Hepatocyte (in vitro differentiated cells): ENCODE data around the gene CHD5. TPM values are rescaled to one million over a fixed set of nuclear protein-coding genes. Genes with fewer than 3 reads are reported as not detected.

Source experiments
- DNase-seq: peaks from one replicate; pipeline ENCODE4 v3.0.0-alpha.2; 2016; ENCODE audit warnings: low spot score
- H2AFZ ChIP-seq: fragments of 200-600 bp; sonication (generic); 2 replicates; pipeline ENCODE4 v1.6.0; 2016; ENCODE audit warnings: antibody characterized with exemption, mild to moderate bottlenecking
- H3K27ac ChIP-seq: fragments of 200-600 bp; sonication (generic); 2 replicates; pipeline ENCODE4 v1.5.1; 2016; ENCODE audit warnings: mild to moderate bottlenecking
- H3K27me3 ChIP-seq: fragments of 200-600 bp; sonication (generic); 2 replicates; pipeline ENCODE4 v1.6.1; 2016
- H3K36me3 ChIP-seq: fragments of 200-600 bp; sonication (generic); replicated peaks from 2 replicates; pipeline ENCODE4 v1.5.1; 2016; ENCODE audit warnings: low read depth; ENCODE audit not compliant: insufficient read depth
- H3K4me1 ChIP-seq: fragments of 200-600 bp; sonication (generic); 2 replicates; pipeline ENCODE4 v1.5.1; 2016; ENCODE audit warnings: mild to moderate bottlenecking, moderate library complexity; ENCODE audit not compliant: insufficient read depth
- H3K4me2 ChIP-seq: fragments of 200-600 bp; sonication (generic); 2 replicates; pipeline ENCODE4 v1.6.0; 2016
- H3K4me3 ChIP-seq: fragments of 200-600 bp; sonication (generic); 2 replicates; pipeline ENCODE4 v1.5.1; 2016; ENCODE audit warnings: mild to moderate bottlenecking
- H3K79me2 ChIP-seq: fragments of 200-600 bp; sonication (generic); 2 replicates; pipeline ENCODE4 v1.6.0; 2017; ENCODE audit warnings: mild to moderate bottlenecking
- H3K9me2 ChIP-seq: fragments of 200-600 bp; sonication (generic); replicated peaks from 2 replicates; pipeline ENCODE4 v1.6.0; 2017; ENCODE audit warnings: mild to moderate bottlenecking; ENCODE audit not compliant: insufficient read depth
- H3K9me3 ChIP-seq: fragments of 200-600 bp; sonication (generic); 2 replicates; pipeline ENCODE4 v1.5.1; 2016; ENCODE audit warnings: low read depth, mild to moderate bottlenecking
- H4K20me1 ChIP-seq: fragments of 200-600 bp; sonication (generic); 2 replicates; pipeline ENCODE4 v1.6.0; 2016; ENCODE audit warnings: mild to moderate bottlenecking; ENCODE audit not compliant: insufficient read depth, poor library complexity, severe bottlenecking
- CTCF ChIP-seq: fragments of 200-600 bp; sonication (generic); IDR thresholded peaks from 2 replicates; pipeline ENCODE4 v1.5.1; 2016; ENCODE audit warnings: antibody characterized with exemption, mild to moderate bottlenecking; ENCODE audit not compliant: poor library complexity
- EZH2 ChIP-seq: fragments of 200-600 bp; sonication (generic); IDR thresholded peaks from 2 replicates; pipeline ENCODE4 v1.6.1; 2016; ENCODE audit warnings: antibody characterized with exemption, mild to moderate bottlenecking, borderline replicate concordance
- EZH2phosphoT487 ChIP-seq: fragments of 200-600 bp; sonication (generic); IDR thresholded peaks from one replicate; pipeline ENCODE4 v1.6.1; 2018; ENCODE audit warnings: antibody characterized with exemption, mild to moderate bottlenecking, low read depth, moderate library complexity; ENCODE audit not compliant: unreplicated experiment, severe bottlenecking
- WGBS: methylation state at CpG from one replicate; pipeline ENCODE4 v1.1.6; 2016; ENCODE audit warnings: low lambda C conversion rate; ENCODE audit errors: missing lambda C conversion rate; 5-methylcytosine and 5-hydroxymethylcytosine counted together
- polyA plus RNA-seq: library from polyadenylated mRNA; unstranded; fragments of >200 nt; fragmentation: Nextera tagmentation; extraction: Ambion mirVana; gene quantifications from 2 replicates; pipeline ENCODE4 v1.2.1, GENCODE V29; 2016
- total RNA-seq: library from RNA; depleted of rRNA; stranded (reverse); fragments of >200 nt; gene quantifications from 2 replicates; pipeline ENCODE4 v1.2.3, GENCODE V29; 2014

CHD5 gene
- total and polyA plus RNA-seq, 2 experiments from 2014 or later: 0.13 TPM; not detected in 1

- no peaks in the 10 kb centered on the region for H4K20me1 ChIP-seq
- H3K9me2 ChIP-seq: no peaks in the 10 kb centered on the region
- peaks cover 6% of the 10 kb centered on the region for H3K4me1 ChIP-seq
- H2AFZ ChIP-seq: no peak overlapping the region
- no peak overlapping the region for H3K27ac ChIP-seq
- WGBS: 96% methylated on average over 5 of the region's 6 CpGs
- H3K4me2 ChIP-seq: no peak overlapping the region
- H3K79me2 ChIP-seq: no peaks in the 10 kb centered on the region
- no peak for DNase-seq
- H3K4me3 ChIP-seq: no peak overlapping the region
- H3K36me3 ChIP-seq: no peaks in the 10 kb centered on the region
- H3K9me3 ChIP-seq: no peaks in the 10 kb centered on the region
- peaks cover 39% of the 10 kb centered on the region for H3K27me3 ChIP-seq
- TF ChIP-seq EZH2phosphoT487 (no peak), CTCF (no peak), EZH2 (no peak)
These were observed 4.7 kb downstream of the CHD5 start for GRCh38 chr1:6175411-6175828.

DNA sequence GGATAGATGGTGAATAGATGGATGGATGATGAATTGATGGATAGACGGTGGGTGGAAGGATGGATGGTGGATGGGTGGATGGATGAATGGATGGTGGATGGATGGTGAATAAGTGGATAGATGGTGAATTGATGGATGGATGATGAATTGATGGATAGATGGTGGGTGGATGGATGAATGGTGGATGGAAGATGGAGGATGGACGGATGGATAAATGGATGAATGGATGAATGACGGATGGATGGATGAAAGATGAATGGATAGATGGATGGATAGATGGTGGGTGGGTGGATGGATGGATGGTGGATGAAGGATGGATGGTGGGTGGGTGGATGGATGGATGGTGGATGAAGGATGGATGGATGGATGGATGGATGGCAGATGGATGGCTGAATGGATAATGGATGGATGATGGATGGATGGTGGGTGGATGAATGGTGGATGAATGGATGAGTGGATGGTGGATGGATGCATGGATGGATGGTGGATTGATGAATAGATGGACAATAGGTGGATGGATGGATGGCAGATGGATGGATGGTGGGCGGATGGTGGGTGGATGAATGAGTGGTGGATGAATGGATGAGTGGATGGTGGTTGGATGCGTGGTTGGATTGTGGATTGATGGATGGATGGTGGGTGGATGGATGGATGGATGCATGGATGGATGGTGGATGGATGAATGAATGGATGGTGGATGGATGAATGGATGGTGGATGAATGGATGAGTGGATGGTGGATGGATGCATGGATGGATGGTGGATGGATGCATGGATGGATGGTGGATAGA lies 5.3 kb downstream of the CHD5 start:
- H3K4me2 ChIP-seq: no peak overlapping the region
- H3K4me3 ChIP-seq: no peak overlapping the region
- H3K9me2 ChIP-seq: no peaks in the 10 kb centered on the region
- H3K79me2 ChIP-seq: no peaks in the 10 kb centered on the region
- H3K27me3 ChIP-seq: peaks cover 37% of the 10 kb centered on the region
- peaks cover 6% of the 10 kb centered on the region for H3K4me1 ChIP-seq
- TF ChIP-seq EZH2: no peak
- TF ChIP-seq CTCF: no peak
- TF ChIP-seq EZH2phosphoT487: no peak
- no peak overlapping the region for H2AFZ ChIP-seq
- no peak for DNase-seq
- no peak overlapping the region for H3K27ac ChIP-seq
- H4K20me1 ChIP-seq: no peaks in the 10 kb centered on the region
- 98% methylated on average over 5 of the region's 5 CpGs for WGBS
- H3K9me3 ChIP-seq: no peaks in the 10 kb centered on the region
- no peaks in the 10 kb centered on the region for H3K36me3 ChIP-seq

DNA sequence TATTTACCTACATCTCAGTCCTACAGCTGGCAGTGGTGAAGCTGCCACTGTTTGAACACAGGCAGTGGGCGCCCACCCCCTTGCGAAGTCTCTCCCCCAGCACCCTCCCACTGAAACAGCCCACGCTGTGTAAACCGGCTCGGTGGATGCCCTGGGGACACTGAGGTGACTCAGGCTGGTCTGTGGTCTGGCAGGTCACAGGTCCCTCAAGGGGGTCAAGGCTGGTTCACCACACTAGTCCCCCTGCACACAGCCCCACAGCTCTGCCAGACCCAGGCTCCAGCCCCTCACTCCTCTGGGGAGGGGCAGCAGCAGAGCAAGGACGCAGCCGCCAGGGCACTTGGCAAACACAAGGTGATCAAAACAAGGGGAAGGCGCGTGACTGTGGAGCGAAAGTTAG lies 7.6 kb downstream of the CHD5 start:
- no peaks in the 10 kb centered on the region for H3K9me3 ChIP-seq
- H4K20me1 ChIP-seq: no peaks in the 10 kb centered on the region
- H3K27ac ChIP-seq: no peak overlapping the region
- TF ChIP-seq EZH2phosphoT487: no peak
- TF ChIP-seq CTCF: no peak
- no peak for TF ChIP-seq EZH2
- peaks cover 28% of the 10 kb centered on the region for H3K27me3 ChIP-seq
- H3K4me2 ChIP-seq: no peak overlapping the region
- DNase-seq: no peak
- no peak overlapping the region for H2AFZ ChIP-seq
- H3K4me1 ChIP-seq: no peaks in the 10 kb centered on the region
- H3K9me2 ChIP-seq: no peaks in the 10 kb centered on the region
- no peak overlapping the region for H3K4me3 ChIP-seq
- 86% methylated on average over 10 of the region's 10 CpGs for WGBS
- no peaks in the 10 kb centered on the region for H3K79me2 ChIP-seq
- no peaks in the 10 kb centered on the region for H3K36me3 ChIP-seq
